Activated T-cell treated with anti-CD3 and anti-CD28 coated beads, Interleukin-2, amount 50 U/mL, for 48 hours (primary cell): ENCODE data around the gene HMOX1.

Source experiments
- DNase-seq, 2 experiments: peaks; one replicate each; pipeline ENCODE4 v3.0.0-alpha.2; 2020

The HMOX1 gene

GRCh38 chr22:35380537-35381423 is at the start of gene HMOX1:
HMOX1 (plus strand) TSS chr22:35381096; CDS start chr22:35381174, 78 bp downstream.
- DNase-seq: peak; percentile 63 to 74

GRCh38 chr22:35332278-35332677 is 48.6 kb upstream of the HMOX1 start:
- no peak for DNase-seq

- DNase-seq: no peak
Measured at GRCh38 chr22:35333220-35333619, 47.7 kb upstream of the HMOX1 start.

- peak in 1 of 2 experiments; percentile 56 for DNase-seq
Measured at GRCh38 chr22:35334004-35334403, 46.9 kb upstream of the HMOX1 start.

GRCh38 chr22:35335468-35335867 is 45.4 kb upstream of the HMOX1 start:
- no peak for DNase-seq

GRCh38 chr22:35335936-35336781 is 44.7 kb upstream of the HMOX1 start:
- DNase-seq: no peak

GRCh38 chr22:35337932-35338331 is 43.0 kb upstream of the HMOX1 start:
- no peak for DNase-seq

GRCh38 chr22:35341090-35341874 is 39.6 kb upstream of the HMOX1 start:
- no peak for DNase-seq

GRCh38 chr22:35342390-35342789 is 38.5 kb upstream of the HMOX1 start:
- no peak for DNase-seq

GRCh38 chr22:35343664-35344550 is 37.0 kb upstream of the HMOX1 start:
- DNase-seq: no peak

GRCh38 chr22:35344956-35345690 is 35.8 kb upstream of the HMOX1 start:
- DNase-seq: no peak

GRCh38 chr22:35345808-35346505 is 34.9 kb upstream of the HMOX1 start:
- DNase-seq: no peak

GRCh38 chr22:35346596-35347220 is 34.2 kb upstream of the HMOX1 start:
- no peak for DNase-seq

- DNase-seq: no peak
Measured at GRCh38 chr22:35347462-35347861, 33.4 kb upstream of the HMOX1 start.

- DNase-seq: no peak
Measured at GRCh38 chr22:35348026-35348590, 32.8 kb upstream of the HMOX1 start.

- no peak for DNase-seq
Measured at GRCh38 chr22:35348703-35349102, 32.2 kb upstream of the HMOX1 start.

- DNase-seq: no peak
Measured at GRCh38 chr22:35349368-35349703, 31.6 kb upstream of the HMOX1 start.

GRCh38 chr22:35349704-35350538 is 31.0 kb upstream of the HMOX1 start:
- DNase-seq: no peak
